HCT116 (cell line): ENCODE results near the gene RSL1D1. TPM values are rescaled to one million over a fixed set of nuclear protein-coding genes. Genes with fewer than 3 reads are reported as not detected.

Source experiments
- ATAC-seq: fragments of 200-7000 bp; cut with Tn5 transposase; 2 replicates; pipeline ENCODE4 v1.9.1; 2020; ENCODE audit warnings: mild to moderate bottlenecking, moderate library complexity
- BruUV-seq: library from RNA; stranded (reverse); fragments of 400-500 nt; replicated peaks from 2 replicates; lab custom pipeline; 2021; lab: Mats Ljungman, UMichigan
- CTCF ChIA-PET: fragments of 300-600 bp; sonication (Branson Sonifier 250); formaldehyde crosslinking; loops from one replicate; lab custom pipeline; 2021; ENCODE audit warnings: antibody characterized with exemption; lab: Charles Lee
- POLR2A ChIA-PET: fragments of 300-600, 350-600 bp; sonication (Branson Sonifier 250); formaldehyde crosslinking; loops from one replicate; lab custom pipeline; 2021; ENCODE audit warnings: antibody characterized with exemption; lab: Charles Lee
- RAD21 ChIA-PET, 2 experiments: fragments of 300-600 bp; sonication (Branson Sonifier 250); formaldehyde crosslinking; loops; one replicate each; lab custom pipeline; 2023; ENCODE audit warnings: low total read pairs in 2 of 2; ENCODE audit not compliant: uncharacterized antibody in 2 of 2, unreplicated experiment in 2 of 2, low non-redundant PET in 1 of 2; lab: Charles Lee
- DNase-seq: peaks from one replicate; pipeline ENCODE4 v3.0.0-alpha.2; 2010; ENCODE audit warnings: low read depth, low spot score
- H2AFZ ChIP-seq: fragments of 200-600 bp; shearing (Covaris generic), sonication (generic); 2 replicates; pipeline ENCODE4 v1.6.1; 2017; ENCODE audit warnings: low read depth, mixed run types, mixed read lengths, antibody characterized with exemption, low read length; ENCODE audit not compliant: poor library complexity, severe bottlenecking
- H3K27ac ChIP-seq: 2 replicates; pipeline ENCODE4 v1.5.1; 2012; ENCODE audit warnings: low read depth, low read length
- H3K27me3 ChIP-seq: fragments of 200-600 bp; sonication (generic); 2 replicates; pipeline ENCODE4 v1.6.1; 2016; ENCODE audit warnings: mixed run types, low read length, mixed read lengths; ENCODE audit not compliant: insufficient read depth
- H3K36me3 ChIP-seq, 2 experiments: fragments of 200-500 bp in 1 of 2; fragments of 200-600 bp in 1 of 2; sonication (Bioruptor generic) in 1 of 2; sonication (generic) in 1 of 2; 2 replicates each; pipeline versions ENCODE4 v1.5.1 to v1.6.1; 2014 to 2016; ENCODE audit warnings: low read length in 2 of 2, inconsistent platforms in 1 of 2, mixed read lengths in 1 of 2, mixed run types in 1 of 2; ENCODE audit not compliant: insufficient read depth in 2 of 2, control insufficient read depth in 1 of 2
- H3K4me1 ChIP-seq, 2 experiments: fragments of 200-600 bp in 1 of 2; sonication (generic) in 1 of 2; 2 replicates each; pipeline versions ENCODE4 v1.5.1 to v1.6.1; 2012 to 2017; ENCODE audit warnings: low read length in 2 of 2, inconsistent platforms in 1 of 2, mild to moderate bottlenecking in 1 of 2, mixed read lengths in 1 of 2, mixed run types in 1 of 2, moderate library complexity in 1 of 2; ENCODE audit not compliant: insufficient read depth in 2 of 2, control insufficient read depth in 1 of 2
- H3K4me2 ChIP-seq: fragments of 200-600 bp; sonication (generic); 2 replicates; pipeline ENCODE4 v1.6.1; 2017; ENCODE audit warnings: mixed run types, low read length, mixed read lengths
- H3K4me3 ChIP-seq, 2 experiments: fragments of 200-600 bp in 1 of 2; sonication (generic) in 1 of 2; replicated peaks in 1 of 2; 2 replicates each; pipeline ENCODE4 v1.5.1; 2011 to 2016; ENCODE audit warnings: low read length in 2 of 2, control low read depth in 1 of 2, low read depth in 1 of 2, mild to moderate bottlenecking in 1 of 2, mixed read lengths in 1 of 2, mixed run types in 1 of 2
- H3K79me2 ChIP-seq: fragments of 200-600 bp; sonication (generic); 2 replicates; pipeline ENCODE4 v1.6.1; 2017; ENCODE audit warnings: mild to moderate bottlenecking, mixed run types, low read length, moderate library complexity, mixed read lengths; ENCODE audit not compliant: insufficient read depth
- H3K9ac ChIP-seq: fragments of 200-600 bp; sonication (generic); 2 replicates; pipeline ENCODE4 v1.6.1; 2016; ENCODE audit warnings: low read length, mixed read lengths
- H3K9me2 ChIP-seq: fragments of 200-600 bp; sonication (generic), shearing (Covaris generic); 2 replicates; pipeline ENCODE4 v1.6.1; 2017; ENCODE audit warnings: mixed run types, mild to moderate bottlenecking, moderate library complexity; ENCODE audit not compliant: insufficient read depth
- H3K9me3 ChIP-seq, 2 experiments: fragments of 200-500 bp in 1 of 2; fragments of 200-600 bp in 1 of 2; sonication (Bioruptor generic) in 1 of 2; sonication (generic) in 1 of 2; 2 replicates each; pipeline ENCODE4 v1.6.1; 2014 to 2017; ENCODE audit warnings: low read length in 2 of 2, mixed read lengths in 2 of 2, inconsistent platforms in 1 of 2, low read depth in 1 of 2, mild to moderate bottlenecking in 1 of 2, mixed run types in 1 of 2, moderate library complexity in 1 of 2; ENCODE audit not compliant: control insufficient read depth in 1 of 2, insufficient read depth in 1 of 2
- H4K20me1 ChIP-seq: fragments of 200-600 bp; sonication (generic), shearing (Covaris generic); 2 replicates; pipeline ENCODE4 v1.6.1; 2017; ENCODE audit warnings: mixed run types, mild to moderate bottlenecking, moderate library complexity; ENCODE audit not compliant: insufficient read depth
- ATF3 ChIP-seq: IDR thresholded peaks from 2 replicates; pipeline ENCODE4 v1.6.1; 2012
- CEBPB ChIP-seq: IDR thresholded peaks from 2 replicates; pipeline ENCODE4 v1.6.1; 2012; ENCODE audit warnings: low read depth
- EGR1 ChIP-seq: IDR thresholded peaks from 2 replicates; pipeline ENCODE4 v1.6.1; 2012; ENCODE audit warnings: low read depth
- ELF1 ChIP-seq: IDR thresholded peaks from 2 replicates; pipeline ENCODE4 v1.6.1; 2012; ENCODE audit warnings: low read depth, borderline replicate concordance
- EZH2 ChIP-seq: fragments of 200-600 bp; sonication (generic); IDR thresholded peaks from 2 replicates; pipeline ENCODE4 v1.6.1; 2017; ENCODE audit warnings: antibody characterized with exemption, mixed run types
- EZH2phosphoT487 ChIP-seq: fragments of 200-600 bp; IDR thresholded peaks from 2 replicates; pipeline ENCODE4 v1.6.1; 2018; ENCODE audit warnings: antibody characterized with exemption, borderline replicate concordance
- JUND ChIP-seq: IDR thresholded peaks from 2 replicates; pipeline ENCODE4 v1.6.1; 2012
- SRF ChIP-seq: IDR thresholded peaks from 2 replicates; pipeline ENCODE4 v1.6.1; 2012; ENCODE audit warnings: low read depth
- TCF7L2 ChIP-seq: IDR thresholded peaks from 2 replicates; pipeline ENCODE4 v1.7.0; 2011; ENCODE audit warnings: borderline replicate concordance, inconsistent platforms; ENCODE audit not compliant: insufficient read depth, insufficient read length; ENCODE audit errors: extremely low read depth
- YY1 ChIP-seq: IDR thresholded peaks from 2 replicates; pipeline ENCODE4 v1.6.1; 2011; ENCODE audit warnings: low read length, low read depth, moderate library complexity, mild to moderate bottlenecking; ENCODE audit not compliant: insufficient replicate concordance; ENCODE audit errors: extremely low read depth
- ZNF274 ChIP-seq: fragments of 200-500 bp; sonication (Bioruptor generic); IDR thresholded peaks from 2 replicates; pipeline ENCODE4 v1.6.1; 2014; ENCODE audit warnings: mild to moderate bottlenecking, low read depth, low read length, inconsistent platforms
- intact Hi-C: fragments of 100-400 bp; cut with micrococcal nuclease; formaldehyde crosslinking; loops from 2 replicates; pipeline ENCODE4 v1.10.0; 2022
- total RNA-seq: library from RNA; stranded (reverse); gene quantifications from one replicate; pipeline ENCODE4 v1.2.1, GENCODE V29; 2021; ENCODE audit not compliant: unreplicated experiment
- TF ChIP-seq, protein P1 (sequence below), 3 experiments: fragments of 200-600 bp in 1 of 3; sonication (generic) in 1 of 3; IDR thresholded peaks in 2 of 3; conservative IDR thresholded peaks in 1 of 3; 2 replicates each; pipeline ENCODE4 v1.5.1; 2012 to 2017; ENCODE audit warnings: low read depth in 2 of 3, low read length in 2 of 3, antibody characterized with exemption in 1 of 3, borderline replicate concordance in 1 of 3, control low read depth in 1 of 3, mild to moderate bottlenecking in 1 of 3, mixed read lengths in 1 of 3, mixed run types in 1 of 3, moderate library complexity in 1 of 3; ENCODE audit not compliant: insufficient read depth in 1 of 3

The RSL1D1 gene
- total RNA-seq, 1 experiment from 2014 or later = 291 TPM

- H3K27ac ChIP-seq = no peak overlapping the region
- ChIA-PET POLR2A (interaction anchor here (0.7 kb wide), 1 partner anchor 101 kb away, joined by 3 read pairs; the partner anchor contains the start of gene TXNDC11), RAD21 (no interaction called here), CTCF (no interaction called here)
- H3K9ac ChIP-seq = no peak overlapping the region
- H4K20me1 ChIP-seq = peaks cover 25% of the 10 kb centered on the region; the same call in 1 of the 2 replicates
- H2AFZ ChIP-seq = no peak overlapping the region
- no peaks in the 10 kb centered on the region for H3K27me3 ChIP-seq
- H3K36me3 ChIP-seq = peaks cover 82 to 85% of the 10 kb centered on the region in 2 experiments
- no peaks in the 10 kb centered on the region for H3K9me3 ChIP-seq
- H3K79me2 ChIP-seq = peaks cover 91% of the 10 kb centered on the region
- H3K4me2 ChIP-seq = no peak overlapping the region
- intact Hi-C loops = no loop called here
- H3K4me1 ChIP-seq = peaks cover 0 to under 1% of the 10 kb centered on the region in 2 experiments; a peak in 1 of 4 replicates
- DNase-seq (no peak), ATAC-seq (no peak)
- BruUV-seq = no TSS peak
- H3K9me2 ChIP-seq = no peaks in the 10 kb centered on the region
- H3K4me3 ChIP-seq = no peak overlapping the region
- no peak for TF ChIP-seq ELF1
- no peak for TF ChIP-seq TCF7L2
- TF ChIP-seq, protein P1, sequence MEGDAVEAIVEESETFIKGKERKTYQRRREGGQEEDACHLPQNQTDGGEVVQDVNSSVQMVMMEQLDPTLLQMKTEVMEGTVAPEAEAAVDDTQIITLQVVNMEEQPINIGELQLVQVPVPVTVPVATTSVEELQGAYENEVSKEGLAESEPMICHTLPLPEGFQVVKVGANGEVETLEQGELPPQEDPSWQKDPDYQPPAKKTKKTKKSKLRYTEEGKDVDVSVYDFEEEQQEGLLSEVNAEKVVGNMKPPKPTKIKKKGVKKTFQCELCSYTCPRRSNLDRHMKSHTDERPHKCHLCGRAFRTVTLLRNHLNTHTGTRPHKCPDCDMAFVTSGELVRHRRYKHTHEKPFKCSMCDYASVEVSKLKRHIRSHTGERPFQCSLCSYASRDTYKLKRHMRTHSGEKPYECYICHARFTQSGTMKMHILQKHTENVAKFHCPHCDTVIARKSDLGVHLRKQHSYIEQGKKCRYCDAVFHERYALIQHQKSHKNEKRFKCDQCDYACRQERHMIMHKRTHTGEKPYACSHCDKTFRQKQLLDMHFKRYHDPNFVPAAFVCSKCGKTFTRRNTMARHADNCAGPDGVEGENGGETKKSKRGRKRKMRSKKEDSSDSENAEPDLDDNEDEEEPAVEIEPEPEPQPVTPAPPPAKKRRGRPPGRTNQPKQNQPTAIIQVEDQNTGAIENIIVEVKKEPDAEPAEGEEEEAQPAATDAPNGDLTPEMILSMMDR (IDR thresholded peaks at IDR 0.05 in 2 of 3, conservative IDR thresholded peaks at IDR 0.05 in 1 of 3; ENCODE audit: borderline replicate concordance in 1 of 3, insufficient read depth in 1 of 3, low read depth in 2 of 3, low read length in 2 of 3) = no peak
- TF ChIP-seq YY1 = no peak
- no peak for TF ChIP-seq EGR1
- TF ChIP-seq ATF3 = no peak
- TF ChIP-seq ZNF274 = no peak
- no peak for TF ChIP-seq EZH2
- TF ChIP-seq JUND = no peak
- TF ChIP-seq EZH2phosphoT487 = no peak
- TF ChIP-seq CEBPB = no peak
- TF ChIP-seq SRF = no peak
Measured at GRCh38 chr16:11843861-11844260, 7.5 kb downstream of the RSL1D1 start.
